ENCODE results near the gene DNAH14.
"Not testable (repeated sequence)": the region's sequence is repeated elsewhere in the genome, so short reads cannot be mapped to it uniquely, and the experiment has no call there.

The DNAH14 gene

DNA sequence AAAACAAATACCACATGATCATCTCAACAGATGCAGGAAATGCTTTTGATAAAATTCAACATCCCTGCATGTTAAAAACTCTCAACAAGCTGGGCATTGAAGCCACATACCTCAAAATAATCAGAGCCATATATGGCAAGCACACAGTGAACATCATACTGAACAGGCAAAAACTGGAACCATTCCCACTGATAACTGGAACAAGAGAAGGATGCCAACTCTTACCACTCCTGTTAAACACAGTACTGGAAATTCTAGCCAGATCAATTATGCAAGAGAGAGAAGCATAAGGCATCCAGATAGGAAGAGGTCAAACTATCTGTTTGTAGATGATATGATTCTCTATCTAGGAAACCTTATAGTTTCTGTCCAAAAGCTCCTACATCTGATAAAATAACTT lies 91.6 kb downstream of the DNAH14 start:
- TF ChIP-seq, protein P1, sequence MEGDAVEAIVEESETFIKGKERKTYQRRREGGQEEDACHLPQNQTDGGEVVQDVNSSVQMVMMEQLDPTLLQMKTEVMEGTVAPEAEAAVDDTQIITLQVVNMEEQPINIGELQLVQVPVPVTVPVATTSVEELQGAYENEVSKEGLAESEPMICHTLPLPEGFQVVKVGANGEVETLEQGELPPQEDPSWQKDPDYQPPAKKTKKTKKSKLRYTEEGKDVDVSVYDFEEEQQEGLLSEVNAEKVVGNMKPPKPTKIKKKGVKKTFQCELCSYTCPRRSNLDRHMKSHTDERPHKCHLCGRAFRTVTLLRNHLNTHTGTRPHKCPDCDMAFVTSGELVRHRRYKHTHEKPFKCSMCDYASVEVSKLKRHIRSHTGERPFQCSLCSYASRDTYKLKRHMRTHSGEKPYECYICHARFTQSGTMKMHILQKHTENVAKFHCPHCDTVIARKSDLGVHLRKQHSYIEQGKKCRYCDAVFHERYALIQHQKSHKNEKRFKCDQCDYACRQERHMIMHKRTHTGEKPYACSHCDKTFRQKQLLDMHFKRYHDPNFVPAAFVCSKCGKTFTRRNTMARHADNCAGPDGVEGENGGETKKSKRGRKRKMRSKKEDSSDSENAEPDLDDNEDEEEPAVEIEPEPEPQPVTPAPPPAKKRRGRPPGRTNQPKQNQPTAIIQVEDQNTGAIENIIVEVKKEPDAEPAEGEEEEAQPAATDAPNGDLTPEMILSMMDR (IDR thresholded peaks at IDR 0.05; ENCODE audit: control extremely low read depth, extremely low read depth, low read depth, missing control alignments), result no peak
- ChIA-PET POLR2A (no interaction called here), CTCF (no interaction called here)

DNA sequence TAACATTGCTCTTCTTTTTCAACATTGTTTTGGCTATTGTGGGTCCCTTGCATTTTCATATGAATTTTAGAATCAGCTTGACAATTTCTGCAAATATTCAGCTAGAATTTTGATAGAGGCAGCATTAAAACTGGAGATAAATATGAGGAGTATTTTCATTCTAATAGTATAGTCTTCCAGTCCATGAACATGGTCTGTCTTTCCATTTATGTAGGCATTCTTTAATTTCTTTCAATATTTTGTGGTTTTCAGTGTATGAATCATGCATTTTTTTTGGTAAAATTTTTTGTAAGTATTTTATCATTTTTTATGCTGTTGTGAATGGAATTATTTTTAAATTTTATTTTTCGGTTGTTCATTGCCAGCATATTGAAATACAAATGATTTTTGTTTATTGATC lies 97.2 kb downstream of the DNAH14 start:
- DNase-seq (ENCODE audit: extremely low spot score), result no peak
- TF ChIP-seq, protein P1 (IDR thresholded peaks at IDR 0.05; ENCODE audit: control extremely low read depth, extremely low read depth, low read depth, missing control alignments), result no peak
- ChIA-PET CTCF (no interaction called here), POLR2A (no interaction called here)

More for the DNA sequence above, 91.6 kb downstream of the DNAH14 start:
- no peak for DNase-seq (ENCODE audit: extremely low spot score)

DNA sequence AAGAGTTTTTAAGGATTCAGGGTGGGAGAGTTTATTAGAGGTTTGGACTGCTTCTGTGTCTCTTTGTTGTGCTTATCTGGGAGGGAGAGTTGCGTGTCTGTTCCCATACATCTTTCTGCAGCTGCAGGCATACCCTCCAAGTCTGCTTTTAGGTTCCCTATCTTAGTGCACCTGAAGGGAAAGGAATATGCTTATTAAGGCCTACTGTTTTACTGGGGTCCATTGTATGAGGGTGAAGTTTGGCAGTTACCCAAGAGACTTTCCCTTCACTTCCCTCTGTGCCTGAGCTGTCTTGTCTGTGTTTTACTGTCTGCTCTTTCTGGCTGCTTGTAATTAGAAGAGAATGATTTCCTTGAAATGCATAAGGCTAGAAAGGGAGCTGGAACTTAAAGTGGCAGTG lies 107.0 kb downstream of the DNAH14 start:
- DNase-seq (ENCODE audit: extremely low spot score); POLR2A ChIA-PET; CTCF ChIA-PET: not testable (repeated sequence)

DNA sequence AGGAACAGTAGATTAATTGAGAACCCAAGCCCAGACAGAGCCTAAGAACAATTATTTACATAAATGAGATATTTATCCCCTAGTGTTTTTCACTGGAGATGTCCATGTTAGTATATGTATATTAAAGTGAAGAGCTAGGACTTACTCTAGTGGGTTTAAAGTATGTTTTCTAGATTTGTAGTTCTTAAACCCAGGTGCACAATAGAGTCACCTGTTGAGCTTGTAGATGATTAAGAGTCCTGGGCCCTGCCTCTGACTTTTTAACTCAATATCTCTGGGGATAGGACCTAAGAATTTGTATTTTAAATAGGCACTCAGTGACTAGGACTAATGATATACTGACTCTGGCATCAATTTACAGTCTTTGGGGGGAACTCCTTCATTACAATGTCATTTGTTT lies 112.8 kb downstream of the DNAH14 start:
- ChIA-PET CTCF (interaction anchor here (1.6 to 1.8 kb wide), 2 partner anchors 10 kb away, joined by 6 to 7 read pairs; no protein-coding TSS in a partner anchor), POLR2A (no interaction called here)
- DNase-seq (ENCODE audit: extremely low spot score), result no peak
- TF ChIP-seq, protein P1 (IDR thresholded peaks at IDR 0.05; ENCODE audit: control extremely low read depth, extremely low read depth, low read depth, missing control alignments), result no peak

DNA sequence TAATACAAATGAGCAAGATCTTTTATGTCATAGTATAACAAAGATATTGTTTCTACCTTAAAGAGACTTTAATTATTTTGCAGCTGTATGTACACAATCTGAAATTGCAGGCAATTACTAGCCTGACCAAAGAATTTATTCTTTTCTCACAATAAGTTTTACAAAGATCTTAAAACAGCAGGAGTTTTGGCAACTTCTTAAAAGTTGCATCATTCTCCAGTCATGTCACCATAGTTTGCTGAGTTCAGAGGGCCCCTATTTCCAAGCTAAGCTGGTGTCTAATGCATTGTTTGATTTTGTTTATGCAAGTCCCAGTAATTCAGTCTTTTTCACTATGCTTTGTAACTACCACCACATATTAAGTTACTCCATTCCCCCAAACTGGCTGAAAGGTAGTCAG lies 114.8 kb downstream of the DNAH14 start:
- no peak for DNase-seq (ENCODE audit: extremely low spot score)
- CTCF ChIA-PET, result no interaction called here
- TF ChIP-seq, protein P1 (IDR thresholded peaks at IDR 0.05; ENCODE audit: control extremely low read depth, extremely low read depth, low read depth, missing control alignments), result no peak
- POLR2A ChIA-PET, result no interaction called here

DNA sequence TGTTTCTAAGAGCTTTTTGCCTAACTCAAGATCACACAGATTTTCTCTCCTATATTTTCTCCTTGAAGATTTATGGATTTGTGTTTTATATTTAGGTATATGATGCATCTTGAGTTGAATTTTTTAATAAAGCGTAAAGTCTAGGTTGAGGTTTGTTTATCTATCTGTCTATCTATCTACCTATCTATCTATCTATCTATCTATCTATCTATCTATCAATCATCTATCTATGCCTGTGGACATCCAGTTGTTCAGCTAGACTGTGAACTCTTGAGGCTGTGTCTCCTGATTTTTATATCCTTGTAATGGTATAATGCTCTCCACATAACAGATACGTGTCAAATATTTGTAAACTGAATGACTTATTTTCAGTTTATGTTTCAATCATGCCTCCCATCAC lies 120.1 kb downstream of the DNAH14 start:
- no peak for DNase-seq (ENCODE audit: extremely low spot score)
- POLR2A ChIA-PET, result no interaction called here
- CTCF ChIA-PET, result no interaction called here
- TF ChIP-seq, protein P1 (IDR thresholded peaks at IDR 0.05; ENCODE audit: control extremely low read depth, extremely low read depth, low read depth, missing control alignments), result no peak

DNA sequence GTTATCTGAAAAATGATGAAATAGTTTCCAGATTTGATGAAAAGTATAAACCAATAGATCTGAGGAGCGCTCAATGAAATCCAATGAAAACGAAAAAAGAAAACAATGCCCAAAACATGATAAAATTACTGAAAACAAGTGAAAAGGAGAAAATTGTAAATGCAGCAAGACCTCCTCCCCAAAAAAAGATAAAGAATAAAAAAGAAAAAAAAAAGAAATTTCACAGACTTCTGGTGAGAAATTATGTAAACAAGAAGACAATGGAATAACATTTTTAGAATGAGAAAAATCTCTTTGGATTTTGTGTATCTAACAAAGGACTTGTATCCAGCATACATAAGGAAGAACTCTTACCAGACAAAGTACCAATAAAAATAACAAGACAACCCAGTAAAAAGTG lies 134.2 kb downstream of the DNAH14 start:
- no peak for DNase-seq (ENCODE audit: extremely low spot score)
- TF ChIP-seq, protein P1 (IDR thresholded peaks at IDR 0.05; ENCODE audit: control extremely low read depth, extremely low read depth, low read depth, missing control alignments), result no peak
- ChIA-PET CTCF (no interaction called here), POLR2A (no interaction called here)

Data from GM10248 (cell line).